HG03064 (cell line): ENCODE data around the gene ISCA2.
A peak's percentile ranks its signal among the peaks of the same experiment; 100 is the strongest.
"Not testable (repeated sequence)": the region's sequence is repeated elsewhere in the genome, so short reads cannot be mapped to it uniquely, and the experiment has no call there.

Experiments used
- ATAC-seq: cut with Tn5 transposase; IDR thresholded peaks from one replicate; pipeline ENCODE4 v1.9.1; 2021; ENCODE audit warnings: low read depth; ENCODE audit not compliant: unreplicated experiment

Gene ISCA2, protein sequence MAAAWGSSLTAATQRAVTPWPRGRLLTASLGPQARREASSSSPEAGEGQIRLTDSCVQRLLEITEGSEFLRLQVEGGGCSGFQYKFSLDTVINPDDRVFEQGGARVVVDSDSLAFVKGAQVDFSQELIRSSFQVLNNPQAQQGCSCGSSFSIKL

GRCh38 chr14:74493343-74494261 lies at the start of gene ISCA2:
Gene ISCA2 (plus strand): TSS chr14:74493765. CDS start chr14:74493775, 10 bp downstream.
- ATAC-seq = peak; percentile 84

DNA sequence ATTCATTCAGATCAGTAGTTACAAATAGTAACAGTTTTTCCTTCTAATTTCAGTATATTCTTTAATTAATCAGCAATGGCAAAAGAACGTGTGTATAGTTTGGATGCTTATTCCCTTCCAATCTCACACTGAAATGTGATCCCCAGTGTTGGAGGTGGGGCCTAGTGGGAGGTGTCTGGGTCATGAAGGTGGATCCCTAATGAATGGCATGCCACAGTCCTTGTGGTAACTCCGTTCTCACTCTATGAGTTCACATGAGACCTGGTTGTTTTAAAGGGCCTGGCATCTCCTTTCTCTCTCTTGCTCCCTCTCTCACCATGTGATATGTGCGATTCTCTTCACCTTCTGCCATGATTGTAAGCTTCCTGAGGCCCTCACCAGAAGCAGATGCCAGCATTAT lies 48.7 kb upstream of the ISCA2 start:
- ATAC-seq = no peak

DNA sequence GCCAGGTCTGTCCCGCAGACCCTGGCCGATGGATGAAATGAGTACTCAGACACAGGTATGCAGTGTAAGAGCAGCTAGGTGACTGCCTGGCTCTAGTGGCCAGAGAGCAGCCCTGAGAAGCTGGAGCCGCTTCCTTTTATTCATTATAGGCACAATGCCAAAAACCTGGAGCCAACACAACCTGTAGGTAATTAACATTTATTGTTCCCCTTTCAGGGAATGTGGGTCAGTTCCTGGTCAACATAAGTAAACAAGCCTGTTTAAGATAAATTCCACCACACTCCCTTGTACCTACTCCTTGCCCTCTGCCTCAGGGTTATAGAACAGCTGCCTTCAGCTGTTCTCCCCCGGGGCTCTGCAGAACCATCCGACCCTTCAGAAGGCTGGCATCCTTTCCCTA lies 39.2 kb upstream of the ISCA2 start:
- ATAC-seq = not testable (repeated sequence)

- no peak for ATAC-seq
Observed at GRCh38 chr14:74456684-74457564, 36.6 kb upstream of the ISCA2 start.

GRCh38 chr14:74457565-74457895 lies 36.0 kb upstream of the ISCA2 start:
- no peak for ATAC-seq

DNA sequence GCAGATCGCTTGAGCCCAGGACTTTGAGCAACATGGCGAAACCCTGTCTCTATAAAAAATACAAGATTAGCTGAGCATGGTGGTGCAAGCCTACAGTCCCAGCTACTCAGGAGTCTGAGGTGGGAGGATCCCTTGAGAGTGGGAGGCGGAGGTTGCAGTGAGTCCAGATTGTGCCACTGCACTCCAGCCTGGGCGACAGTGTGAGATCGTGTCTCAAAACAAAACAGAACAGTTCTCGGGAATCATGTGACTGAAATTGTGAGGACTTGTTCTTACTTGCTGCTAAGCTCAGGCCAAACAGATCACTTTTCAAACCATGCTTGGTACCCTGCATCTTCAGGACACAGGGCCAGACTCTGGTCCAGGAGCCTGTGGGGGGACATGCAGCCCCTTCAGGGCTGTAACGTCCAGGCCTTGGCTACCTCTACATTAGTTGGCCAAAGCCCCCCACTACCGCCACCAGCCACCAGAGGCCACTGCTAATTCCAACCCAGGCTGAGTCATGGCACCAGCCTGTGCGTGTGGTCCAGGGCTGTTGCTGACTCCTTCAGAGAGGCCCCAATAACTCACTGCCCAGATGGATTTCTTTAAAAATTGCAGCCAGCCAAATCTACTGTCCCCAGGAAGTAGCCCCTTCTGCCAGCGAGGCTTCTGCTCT lies 34.1 kb upstream of the ISCA2 start:
- ATAC-seq = no peak

DNA sequence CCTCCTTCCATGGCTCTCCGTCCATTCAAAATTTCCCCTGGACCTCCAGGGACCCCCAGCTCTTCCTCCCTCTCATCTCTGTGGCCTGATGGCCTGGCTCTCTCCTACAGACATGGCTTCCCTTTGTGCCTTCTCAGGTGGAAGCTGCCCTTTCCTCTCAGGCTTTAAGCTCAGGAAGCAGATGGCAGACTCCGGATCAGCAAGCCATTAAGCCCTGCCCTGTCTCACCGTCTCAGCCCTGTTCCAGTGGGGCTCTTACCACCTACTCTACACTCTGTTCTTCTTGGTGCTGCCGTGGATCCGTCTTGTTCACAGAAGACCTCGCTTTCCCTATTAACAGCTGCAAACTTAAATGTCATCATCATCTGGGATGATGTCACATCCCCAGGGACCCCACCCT lies 33.6 kb upstream of the ISCA2 start:
- no peak for ATAC-seq

DNA sequence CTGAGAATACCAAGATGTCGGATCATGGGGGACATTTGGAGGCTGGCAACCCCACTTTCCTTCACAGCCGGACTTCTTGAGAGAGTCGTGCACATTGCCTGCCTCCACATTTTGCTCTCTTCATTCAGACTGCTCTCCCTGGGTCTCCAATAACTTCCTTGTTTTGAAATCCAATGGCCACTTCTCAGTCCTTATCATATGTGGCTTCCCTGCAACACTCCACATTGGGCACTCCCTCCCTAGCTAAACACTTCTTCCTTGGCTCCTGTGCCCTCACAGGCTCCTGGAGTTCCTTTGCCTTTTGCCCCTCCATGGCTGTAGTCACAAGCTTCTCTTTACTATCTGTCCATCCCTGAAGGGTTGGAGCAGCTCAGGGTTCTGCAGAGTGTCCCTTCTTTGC lies 30.6 kb upstream of the ISCA2 start:
- ATAC-seq = no peak

DNA sequence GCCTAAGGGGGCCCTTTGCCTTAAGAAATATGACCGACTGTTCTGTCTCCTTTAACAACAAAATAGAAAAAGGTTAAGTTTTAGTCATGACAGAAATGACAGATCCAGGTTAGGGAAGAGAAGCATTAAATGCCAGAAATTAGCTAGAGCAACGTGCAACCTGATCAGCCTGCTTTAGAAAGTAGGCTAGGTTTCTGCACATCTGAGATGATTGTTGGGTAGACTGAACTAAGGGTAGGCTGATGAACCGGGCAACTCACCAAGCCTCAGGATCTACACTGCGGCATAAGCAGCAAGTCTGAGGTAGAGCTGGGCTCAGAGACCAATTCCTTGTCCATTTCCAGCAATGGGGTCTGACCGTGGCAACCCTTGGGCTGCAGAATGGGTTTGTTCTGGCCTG lies 29.9 kb upstream of the ISCA2 start:
- ATAC-seq = no peak

GRCh38 chr14:74464785-74465184 lies 28.8 kb upstream of the ISCA2 start:
- ATAC-seq = no peak

GRCh38 chr14:74465335-74465734 lies 28.2 kb upstream of the ISCA2 start:
- no peak for ATAC-seq

DNA sequence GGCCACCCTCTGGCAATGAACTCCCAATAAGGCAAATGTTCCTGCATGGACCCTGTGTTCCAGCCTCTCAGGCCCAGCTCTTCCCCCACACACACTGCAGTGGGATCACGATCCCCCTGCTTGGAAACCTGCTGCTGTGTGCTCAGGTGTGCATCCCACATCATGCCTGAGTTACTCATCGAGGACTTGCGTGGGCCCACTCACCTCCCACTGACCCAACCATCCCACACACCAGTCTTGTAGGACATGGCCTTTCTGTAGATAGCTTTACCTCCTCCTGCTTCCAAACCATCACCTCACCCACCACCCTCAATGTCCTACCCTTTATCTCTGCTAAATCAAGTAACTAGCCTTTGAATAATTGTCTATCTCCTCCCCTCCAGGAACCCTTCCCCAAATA lies 25.1 kb upstream of the ISCA2 start:
- ATAC-seq = no peak

GRCh38 chr14:74469548-74470518 lies 23.7 kb upstream of the ISCA2 start:
- no peak for ATAC-seq

DNA sequence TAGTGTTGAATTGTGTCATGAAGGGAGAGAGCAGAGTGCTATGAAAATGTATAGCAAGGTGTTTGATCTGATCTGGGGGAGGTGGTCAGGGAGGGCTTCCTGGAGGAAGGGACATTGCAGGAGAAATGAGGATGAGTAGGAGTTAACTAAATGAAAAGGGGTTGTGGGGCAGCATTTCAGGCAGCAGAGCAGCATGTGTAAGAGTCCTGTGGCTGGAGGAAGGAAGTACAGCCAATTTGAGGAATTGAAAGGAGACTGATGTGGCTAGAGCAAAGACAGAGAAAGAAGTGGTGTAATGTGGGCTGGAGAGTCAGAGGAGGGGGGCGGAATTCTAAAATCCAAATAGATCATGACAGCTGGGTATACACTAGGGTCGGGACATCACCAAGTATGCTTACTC lies 21.0 kb upstream of the ISCA2 start:
- ATAC-seq = no peak

DNA sequence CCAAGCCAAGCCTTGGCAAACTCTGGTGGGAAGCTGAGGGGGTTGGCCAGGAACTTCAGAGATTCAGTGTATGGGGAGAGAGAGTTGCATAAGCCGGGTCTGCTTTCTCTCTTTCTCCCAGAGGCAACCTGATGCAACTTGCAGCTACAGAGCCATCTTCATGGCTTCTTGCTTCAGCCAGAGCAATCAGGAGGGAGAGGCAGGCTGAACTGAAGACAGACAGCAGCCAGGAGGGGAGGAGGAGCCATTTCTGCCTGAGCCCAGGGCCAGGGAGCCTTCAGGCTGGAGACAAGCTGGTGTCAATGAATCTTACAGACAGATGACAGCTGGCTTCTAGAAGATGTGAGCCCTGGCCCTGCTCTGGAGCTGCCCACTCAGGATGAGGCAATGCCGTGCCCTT lies 19.2 kb upstream of the ISCA2 start:
- ATAC-seq = no peak

DNA sequence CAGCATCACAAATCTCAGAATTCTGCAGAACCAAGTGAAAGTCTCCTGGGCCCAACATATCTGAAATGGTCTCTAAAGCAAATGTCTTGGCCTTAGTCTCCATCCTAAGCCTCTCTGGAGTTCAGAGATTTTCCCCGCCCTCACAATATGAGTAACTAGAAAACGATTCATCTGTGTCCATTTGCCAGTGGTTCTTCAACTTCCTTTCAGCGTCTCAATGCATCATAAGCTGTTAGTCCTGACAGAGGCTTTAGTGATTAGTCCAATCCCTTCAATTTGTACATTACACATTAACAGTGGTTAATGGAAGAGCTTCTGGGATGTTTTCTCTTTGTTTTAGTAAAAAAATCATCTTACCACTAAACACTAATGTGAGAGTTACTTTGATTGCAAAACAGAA lies 17.9 kb upstream of the ISCA2 start:
- no peak for ATAC-seq

GRCh38 chr14:74476107-74476506 lies 17.5 kb upstream of the ISCA2 start:
- ATAC-seq = no peak

DNA sequence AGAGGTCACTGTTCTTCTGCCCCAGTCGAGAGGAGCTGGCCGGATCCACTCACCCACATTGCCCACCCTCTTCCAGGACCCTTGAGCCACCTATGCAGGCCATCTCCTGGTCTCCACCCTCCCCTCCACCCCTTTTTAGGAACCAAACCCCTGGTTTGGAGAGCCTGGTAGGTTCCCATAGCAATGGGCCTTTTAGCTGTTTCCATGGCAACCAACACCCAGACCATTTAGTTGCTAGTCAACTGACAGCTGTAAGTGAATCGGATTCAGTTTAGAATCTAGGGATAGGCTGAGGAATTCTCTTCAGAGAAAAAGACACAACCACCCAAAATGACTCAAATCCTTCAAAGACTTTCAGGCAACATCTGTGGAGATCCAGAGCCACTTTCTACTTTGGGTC lies 17.0 kb upstream of the ISCA2 start:
- no peak for ATAC-seq

DNA sequence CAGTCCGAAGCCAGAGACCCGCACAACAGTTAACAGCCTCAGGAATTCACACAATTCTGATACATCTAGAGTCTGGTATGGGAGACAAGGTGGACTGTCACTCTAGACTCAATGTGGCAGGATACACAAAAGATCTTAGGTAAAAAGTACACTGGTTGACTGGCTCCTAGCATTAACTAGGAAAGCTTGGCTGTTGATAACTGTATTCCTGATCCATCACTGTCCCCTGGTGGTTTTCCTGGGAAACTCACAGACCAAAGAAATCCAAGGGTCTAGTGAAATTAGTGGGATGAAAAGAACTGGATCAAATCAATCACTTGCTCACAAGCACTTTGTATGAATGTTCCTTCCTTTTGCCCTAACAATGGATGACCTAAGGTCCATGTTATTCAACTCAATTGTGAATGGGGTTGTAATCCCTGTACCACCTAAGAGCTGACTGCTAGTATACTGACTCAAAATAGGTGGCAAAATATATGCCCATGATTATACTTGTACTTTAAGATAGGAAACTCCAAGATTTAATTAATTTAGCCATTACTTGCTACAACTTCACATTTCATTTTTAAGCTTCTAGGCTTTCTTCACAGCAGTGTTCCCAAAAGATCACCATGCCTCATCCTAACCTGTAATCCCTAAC lies 14.4 kb upstream of the ISCA2 start:
- ATAC-seq = no peak
